CD14-positive monocyte (primary cell): ENCODE measurements around the gene HPCAL4. TPM values are rescaled to one million over a fixed set of nuclear protein-coding genes. Genes with fewer than 3 reads are reported as not detected.
A peak's percentile ranks its signal among the peaks of the same experiment; 100 is the strongest.

Experiments
- DNase-seq, 3 donors: peaks; one replicate each; pipeline ENCODE4 v3.0.0-alpha.2; 2011 to 2022
- H2AFZ ChIP-seq: 2 replicates; pipeline ENCODE4 v1.6.0; 2012; ENCODE audit warnings: mild to moderate bottlenecking, low read depth, low read length, inconsistent platforms; ENCODE audit not compliant: insufficient read depth, poor library complexity, severe bottlenecking
- H3K27ac ChIP-seq, 2 donors: 1 replicate in 1 of 2; 2 replicates in 1 of 2; pipeline ENCODE4 v1.5.1; 2012 to 2013; ENCODE audit warnings: low read length in 2 of 2, control low read depth in 1 of 2, inconsistent platforms in 1 of 2, low read depth in 1 of 2, mild to moderate bottlenecking in 1 of 2
- H3K27me3 ChIP-seq, 2 donors: one replicate each; pipeline versions ENCODE4 v1.6.0 to v1.6.1; 2011 to 2013; ENCODE audit warnings: low read length in 2 of 2; ENCODE audit not compliant: control insufficient read depth in 2 of 2, insufficient read depth in 2 of 2
- H3K36me3 ChIP-seq, 2 donors: replicated peaks in 1 of 2; 1 replicate in 1 of 2; 2 replicates in 1 of 2; pipeline versions ENCODE4 v1.5.1 to v1.6.1; 2012 to 2013; ENCODE audit warnings: low read length in 2 of 2, control low read depth in 1 of 2, inconsistent platforms in 1 of 2, mild to moderate bottlenecking in 1 of 2; ENCODE audit not compliant: insufficient read depth in 2 of 2, control insufficient read depth in 1 of 2
- H3K4me1 ChIP-seq, 2 donors: 1 replicate in 1 of 2; 2 replicates in 1 of 2; pipeline versions ENCODE4 v1.5.1 to v1.6.1; 2012 to 2013; ENCODE audit warnings: low read length in 2 of 2, control low read depth in 1 of 2, inconsistent platforms in 1 of 2, mild to moderate bottlenecking in 1 of 2, moderate library complexity in 1 of 2; ENCODE audit not compliant: insufficient read depth in 2 of 2, control insufficient read depth in 1 of 2
- H3K4me2 ChIP-seq: replicated peaks from 2 replicates; pipeline ENCODE3; 2012; ENCODE audit warnings: low read length, moderate library complexity, mild to moderate bottlenecking; ENCODE audit not compliant: poor library complexity, severe bottlenecking; ENCODE audit errors: extremely low read depth
- H3K4me3 ChIP-seq, 3 experiments: fragments of 200-600 bp in 1 of 3; sonication (generic) in 1 of 3; replicated peaks in 1 of 3; 1 replicate in 2 of 3; 2 replicates in 1 of 3; pipeline ENCODE4 v1.5.1; 2011 to 2013; ENCODE audit warnings: low read length in 3 of 3, mild to moderate bottlenecking in 3 of 3, control low read depth in 2 of 3, low read depth in 2 of 3, inconsistent platforms in 1 of 3, moderate library complexity in 1 of 3
- H3K79me2 ChIP-seq: 2 replicates; pipeline ENCODE4 v1.6.0; 2012; ENCODE audit warnings: mild to moderate bottlenecking, control low read depth, inconsistent platforms, low read length, moderate library complexity; ENCODE audit not compliant: insufficient read depth
- H3K9ac ChIP-seq: 2 replicates; pipeline ENCODE4 v1.6.0; 2017; ENCODE audit warnings: low read length, mild to moderate bottlenecking; ENCODE audit not compliant: insufficient read depth, poor library complexity, severe bottlenecking
- H3K9me3 ChIP-seq, 2 donors: replicated peaks in 1 of 2; 1 replicate in 1 of 2; 2 replicates in 1 of 2; pipeline versions ENCODE4 v1.5.1 to v1.6.1; 2012 to 2013; ENCODE audit warnings: low read length in 2 of 2, control low read depth in 1 of 2; ENCODE audit not compliant: control insufficient read depth in 1 of 2, insufficient read depth in 1 of 2
- H4K20me1 ChIP-seq: 2 replicates; pipeline ENCODE4 v1.6.0; 2012; ENCODE audit warnings: mild to moderate bottlenecking, low read length, control low read depth, moderate library complexity; ENCODE audit not compliant: insufficient read depth
- H3K27ac Mint-ChIP-seq, 7 donors: one replicate each; pipeline ENCODE4 v1.8.0; 2020; ENCODE audit warnings: mild to moderate bottlenecking in 7 of 7, mixed read lengths in 7 of 7, moderate library complexity in 6 of 7, inconsistent platforms in 2 of 7
- H3K27me3 Mint-ChIP-seq, 3 donors: one replicate each; pipeline ENCODE4 v1.8.0; 2021 to 2022; ENCODE audit warnings: low read depth in 3 of 3, mild to moderate bottlenecking in 3 of 3, mixed read lengths in 3 of 3, moderate library complexity in 3 of 3, inconsistent platforms in 1 of 3
- H3K36me3 Mint-ChIP-seq, 2 donors: one replicate each; pipeline ENCODE4 v1.8.0; 2020; ENCODE audit warnings: mixed read lengths in 2 of 2, inconsistent platforms in 1 of 2, mild to moderate bottlenecking in 1 of 2
- H3K4me1 Mint-ChIP-seq: one replicate; pipeline ENCODE4 v1.8.0; 2020; ENCODE audit warnings: mild to moderate bottlenecking, mixed read lengths
- H3K4me3 Mint-ChIP-seq, 2 donors: one replicate each; pipeline ENCODE4 v1.8.0; 2020; ENCODE audit warnings: mild to moderate bottlenecking in 2 of 2, mixed read lengths in 2 of 2, moderate library complexity in 1 of 2
- H3K9me3 Mint-ChIP-seq, 7 donors: one replicate each; pipeline ENCODE4 v1.8.0; 2020 to 2022; ENCODE audit warnings: mixed read lengths in 7 of 7, mild to moderate bottlenecking in 6 of 7, moderate library complexity in 6 of 7, inconsistent platforms in 2 of 7
- CTCF ChIP-seq: fragments of 200-600 bp; IDR thresholded peaks from one replicate; pipeline ENCODE4 v1.8.0; 2022; ENCODE audit warnings: antibody characterized with exemption, mild to moderate bottlenecking
- WGBS: methylation state at CpG from one replicate; pipeline ENCODE4 v1.1.5; 2013; ENCODE audit warnings: missing lambda C conversion rate; ENCODE audit not compliant: insufficient coverage; 5-methylcytosine and 5-hydroxymethylcytosine counted together
- intact Hi-C, 2 donors: fragments of 100-400 bp; cut with micrococcal nuclease; formaldehyde crosslinking; loops; one replicate each; pipeline versions ENCODE4 v1.15.0 to v1.15.1; 2023
- polyA plus RNA-seq, 3 donors: library from polyadenylated mRNA; depleted of rRNA in 1 of 3; unstranded in 2 of 3; stranded (reverse) in 1 of 3; fragments of 300-500 nt in 2 of 3; fragments of >200 nt in 1 of 3; fragmentation: Illumina TruSeq in 2 of 3; gene quantifications; 1 replicate in 2 of 3; 2 replicates in 1 of 3; pipeline ENCODE4 v1.2.3, GENCODE V29; 2012 to 2021

HPCAL4 gene
- polyA plus RNA-seq, 3 donors = 0.03 to 0.05 TPM; not detected in 1

- Histone ChIP-seq H3K4me2 (no peak overlapping the region), H3K9ac (no peak overlapping the region), H3K27ac (no peak overlapping the region), H3K4me1 (peaks cover 7 to 9% of the 10 kb centered on the region in 2 donors), H2AFZ (peak overlapping the region; percentile 77), H4K20me1 (no peaks in the 10 kb centered on the region), H3K9me3 (no peaks in the 10 kb centered on the region), H3K27me3 (no peaks in the 10 kb centered on the region), H3K36me3 (no peaks in the 10 kb centered on the region), H3K79me2 (no peaks in the 10 kb centered on the region), H3K4me3 (no peak overlapping the region)
- Mint-ChIP-seq H3K4me1 (peaks cover 17% of the 10 kb centered on the region), H3K4me3 (no peak overlapping the region), H3K9me3 (no peaks in the 10 kb centered on the region), H3K27me3 (peaks cover 2 to 14% (median 4%) of the 10 kb centered on the region in 3 donors), H3K27ac (no peak overlapping the region), H3K36me3 (no peaks in the 10 kb centered on the region)
- 100% methylated on average over 2 of the region's 3 CpGs for WGBS
- intact Hi-C loops = loop anchor here in 1 of 2 donors (5.0 kb wide), 1 partner anchor 65 kb away; no protein-coding TSS in a partner anchor
- TF ChIP-seq CTCF = no peak
- no peak for DNase-seq
Measured at GRCh38 chr1:39657402-39657801, 33.8 kb downstream of the HPCAL4 start.

DNA sequence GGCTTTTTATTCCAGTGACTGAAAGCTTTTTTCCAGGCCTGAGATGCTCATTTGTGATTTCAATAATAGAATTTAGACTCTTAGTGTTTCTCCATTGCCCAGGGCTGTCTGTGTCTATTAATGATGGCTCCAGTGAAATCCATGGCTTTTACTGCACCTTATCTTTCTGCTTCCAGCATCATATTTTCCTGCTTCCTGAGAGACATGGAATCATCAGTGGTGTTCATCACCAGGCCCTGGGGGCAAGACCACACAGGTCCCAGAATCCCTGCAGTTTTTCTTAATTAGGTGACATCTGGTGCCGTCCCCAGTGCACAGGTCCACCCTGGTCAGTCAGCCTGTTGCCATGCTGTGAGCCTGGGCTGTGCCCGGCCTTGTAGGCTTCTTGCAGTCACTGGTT, 34.8 kb downstream of the HPCAL4 start:
- Histone ChIP-seq H3K79me2 (no peaks in the 10 kb centered on the region), H4K20me1 (no peaks in the 10 kb centered on the region), H3K27ac (no peak overlapping the region), H3K4me1 (peaks cover 7 to 9% of the 10 kb centered on the region in 2 donors), H2AFZ (no peak overlapping the region), H3K9me3 (no peaks in the 10 kb centered on the region), H3K4me3 (no peak overlapping the region), H3K36me3 (no peaks in the 10 kb centered on the region), H3K27me3 (no peaks in the 10 kb centered on the region), H3K9ac (no peak overlapping the region), H3K4me2 (no peak overlapping the region)
- peaks cover 2 to 14% (median 4%) of the 10 kb centered on the region in 3 donors for H3K27me3 Mint-ChIP-seq
- 92% methylated on average over 2 of the region's 2 CpGs for WGBS
- peak overlapping the region in 1 of 7 donors; percentile 36 for H3K27ac Mint-ChIP-seq
- no peak overlapping the region for H3K4me3 Mint-ChIP-seq
- no peak for TF ChIP-seq CTCF
- no peaks in the 10 kb centered on the region for H3K36me3 Mint-ChIP-seq
- peaks cover 17% of the 10 kb centered on the region for H3K4me1 Mint-ChIP-seq
- no peaks in the 10 kb centered on the region for H3K9me3 Mint-ChIP-seq
- no peak for DNase-seq
- intact Hi-C loops = loop anchor here in 1 of 2 donors (5.0 kb wide), 1 partner anchor 66 kb away; no protein-coding TSS in a partner anchor
